Neural cell (in vitro differentiated cells): Measurements from ENCODE around the gene ARID3A.

Experiments used
- CTCF ChIP-seq: fragments of 450-650 bp; IDR thresholded peaks from 2 replicates; pipeline ENCODE4 v1.5.1; 2014; ENCODE audit warnings: antibody characterized with exemption, mild to moderate bottlenecking, moderate library complexity; ENCODE audit not compliant: poor library complexity, severe bottlenecking
- EP300 ChIP-seq: fragments of 450-650 bp; conservative IDR thresholded peaks from 2 replicates; pipeline ENCODE4 v1.6.1; 2014; ENCODE audit warnings: antibody characterized with exemption, mild to moderate bottlenecking, moderate library complexity; ENCODE audit not compliant: poor library complexity, severe bottlenecking
- EZH2 ChIP-seq: fragments of 200-600, 300-800 bp; shearing (Covaris generic), sonication (generic); IDR thresholded peaks from 2 replicates; pipeline ENCODE4 v1.6.1; 2014; ENCODE audit warnings: antibody characterized with exemption, low read length, borderline replicate concordance, mild to moderate bottlenecking; ENCODE audit not compliant: insufficient read depth, poor library complexity, severe bottlenecking
- POLR2AphosphoS5 ChIP-seq: IDR thresholded peaks from 2 replicates; pipeline ENCODE4 v1.6.1; 2012
- REST ChIP-seq: IDR thresholded peaks from 2 replicates; pipeline ENCODE4 v1.6.1; 2012; ENCODE audit warnings: borderline replicate concordance
- TAF1 ChIP-seq: IDR thresholded peaks from 2 replicates; pipeline ENCODE4 v1.6.1; 2012; ENCODE audit warnings: low read depth

- TF ChIP-seq CTCF = no peak
- no peak for TF ChIP-seq POLR2AphosphoS5
- TF ChIP-seq REST = no peak
- TF ChIP-seq TAF1 = no peak
- no peak for TF ChIP-seq EZH2
- no peak for TF ChIP-seq EP300
Measured at GRCh38 chr19:1017115-1017905, 91.5 kb downstream of the ARID3A start.
